H1 (cell line): ENCODE results near the gene PRR16. TPM values are rescaled to one million over a fixed set of nuclear protein-coding genes. Genes with fewer than 3 reads are reported as not detected.

Experiments used
- CTCF ChIA-PET: fragments of 300-600 bp; sonication (Branson Sonifier 250); formaldehyde crosslinking; loops from one replicate; lab custom pipeline; 2021; ENCODE audit not compliant: partially characterized antibody; lab: Charles Lee
- POLR2A ChIA-PET: fragments of 300-600 bp; sonication (Branson Sonifier 250); formaldehyde crosslinking; loops from one replicate; lab custom pipeline; 2021; ENCODE audit warnings: inconsistent platforms; ENCODE audit not compliant: partially characterized antibody; lab: Charles Lee
- DNase-seq, 2 experiments: peaks; one replicate each; pipeline versions ENCODE4 v3.0.0 to v3.0.0-alpha.2; 2010 to 2022; ENCODE audit warnings: low spot score in 2 of 2, low read depth in 1 of 2, mixed read lengths in 1 of 2
- FAIRE-seq: peaks from 2 replicates; lab custom pipeline; 2011; peaks lifted over from hg19 to GRCh38; lab: Jason Lieb, UNC
- H2AFZ ChIP-seq: 2 replicates; pipeline ENCODE4 v1.8.1; 2012; ENCODE audit warnings: low read length, inconsistent platforms
- H2AK5ac ChIP-seq: 2 replicates; pipeline ENCODE4 v1.6.1; 2013; ENCODE audit warnings: low read depth, low read length
- H2BK120ac ChIP-seq: replicated peaks from 2 replicates; pipeline ENCODE3; 2013; ENCODE audit warnings: low read depth, low read length, inconsistent platforms
- H2BK12ac ChIP-seq: 2 replicates; pipeline ENCODE4 v1.6.1; 2013; ENCODE audit warnings: low read depth, low read length
- H2BK15ac ChIP-seq: 2 replicates; pipeline ENCODE4 v1.6.1; 2013; ENCODE audit warnings: low read length
- H2BK20ac ChIP-seq: 2 replicates; pipeline ENCODE4 v1.6.1; 2013; ENCODE audit warnings: low read length
- H2BK5ac ChIP-seq: 2 replicates; pipeline ENCODE4 v1.6.1; 2013; ENCODE audit warnings: low read depth, low read length
- H3K14ac ChIP-seq: 2 replicates; pipeline ENCODE4 v1.6.1; 2013; ENCODE audit warnings: inconsistent platforms; ENCODE audit not compliant: insufficient read length
- H3K18ac ChIP-seq: 2 replicates; pipeline ENCODE4 v1.6.1; 2013; ENCODE audit warnings: low read length; ENCODE audit errors: extremely low read depth
- H3K23ac ChIP-seq: 2 replicates; pipeline ENCODE4 v1.6.1; 2013; ENCODE audit warnings: inconsistent platforms; ENCODE audit not compliant: insufficient read length
- H3K23me2 ChIP-seq: 2 replicates; pipeline ENCODE4 v1.6.1; 2013; ENCODE audit warnings: low read depth, low read length
- H3K27ac ChIP-seq: 2 replicates; pipeline ENCODE4 v1.6.1; 2011; ENCODE audit warnings: low read depth, low read length, inconsistent platforms
- H3K27me3 ChIP-seq, 4 experiments: replicated peaks in 1 of 4; 1 replicate in 1 of 4; 2 replicates in 3 of 4; pipeline versions ENCODE4 v1.6.1 to v1.8.1; 2011 to 2013; ENCODE audit warnings: low read length in 3 of 4, mild to moderate bottlenecking in 3 of 4, inconsistent platforms in 2 of 4, mixed read lengths in 2 of 4, moderate library complexity in 1 of 4; ENCODE audit not compliant: control insufficient read depth in 3 of 4, insufficient read depth in 3 of 4; ENCODE audit errors: extremely low read depth in 1 of 4
- H3K36me3 ChIP-seq, 4 experiments: 2 replicates each; pipeline versions ENCODE4 v1.6.1 to v1.8.1; 2011 to 2013; ENCODE audit warnings: mild to moderate bottlenecking in 4 of 4, low read length in 3 of 4, moderate library complexity in 2 of 4, control low read depth in 1 of 4, inconsistent platforms in 1 of 4; ENCODE audit not compliant: insufficient read depth in 4 of 4, control insufficient read depth in 2 of 4
- H3K4ac ChIP-seq: replicated peaks from 2 replicates; pipeline ENCODE3; 2013; ENCODE audit warnings: low read length, low read depth, mixed read lengths, inconsistent platforms; ENCODE audit not compliant: insufficient read length
- H3K4me1 ChIP-seq, 4 experiments: replicated peaks in 1 of 4; 1 replicate in 1 of 4; 2 replicates in 3 of 4; pipeline versions ENCODE4 v1.6.1 to v1.8.1; 2011 to 2013; ENCODE audit warnings: low read length in 3 of 4, inconsistent platforms in 2 of 4, mixed read lengths in 1 of 4; ENCODE audit not compliant: insufficient read depth in 4 of 4, control insufficient read depth in 3 of 4
- H3K4me2 ChIP-seq, 2 experiments: 2 replicates each; pipeline versions ENCODE4 v1.6.1 to v1.8.1; 2011 to 2013; ENCODE audit warnings: low read depth in 2 of 2, low read length in 2 of 2, control low read depth in 1 of 2, inconsistent platforms in 1 of 2, mild to moderate bottlenecking in 1 of 2; ENCODE audit not compliant: insufficient read depth in 1 of 2
- H3K4me3 ChIP-seq, 4 experiments: fragments of 200-600, 300-600 bp in 1 of 4; sonication (generic), shearing (Covaris generic), sonication (Bioruptor Twin) in 1 of 4; 2 replicates each; pipeline versions ENCODE4 v1.5.1 to v1.8.1; 2011 to 2016; ENCODE audit warnings: low read length in 4 of 4, low read depth in 3 of 4, control low read depth in 2 of 4, inconsistent platforms in 2 of 4, mild to moderate bottlenecking in 2 of 4, mixed read lengths in 1 of 4, moderate library complexity in 1 of 4; ENCODE audit not compliant: insufficient read depth in 2 of 4; ENCODE audit errors: extremely low read depth in 1 of 4
- H3K56ac ChIP-seq: replicated peaks from 2 replicates; pipeline ENCODE3; 2013; ENCODE audit warnings: low read depth, mild to moderate bottlenecking, mixed read lengths, low read length, inconsistent platforms; ENCODE audit not compliant: insufficient read length
- H3K79me1 ChIP-seq: 2 replicates; pipeline ENCODE4 v1.6.1; 2013; ENCODE audit warnings: low read depth, low read length, control low read depth
- H3K79me2 ChIP-seq, 2 experiments: 2 replicates each; pipeline versions ENCODE4 v1.6.1 to v1.8.1; 2012 to 2013; ENCODE audit warnings: low read length in 2 of 2, mild to moderate bottlenecking in 2 of 2, inconsistent platforms in 1 of 2; ENCODE audit not compliant: insufficient read depth in 2 of 2, control insufficient read depth in 1 of 2
- H3K9ac ChIP-seq, 4 experiments: replicated peaks in 1 of 4; 1 replicate in 1 of 4; 2 replicates in 3 of 4; pipeline versions ENCODE4 v1.6.1 to v1.8.1; 2011 to 2013; ENCODE audit warnings: low read depth in 3 of 4, low read length in 3 of 4, control low read depth in 2 of 4, mild to moderate bottlenecking in 2 of 4, moderate library complexity in 2 of 4, inconsistent platforms in 1 of 4; ENCODE audit errors: extremely low read depth in 1 of 4
- H3K9me3 ChIP-seq, 2 experiments: 2 replicates each; pipeline versions ENCODE4 v1.6.1 to v1.8.1; 2012 to 2013; ENCODE audit warnings: mild to moderate bottlenecking in 2 of 2, moderate library complexity in 2 of 2, control low read depth in 1 of 2, inconsistent platforms in 1 of 2, low read depth in 1 of 2, low read length in 1 of 2, mixed read lengths in 1 of 2; ENCODE audit not compliant: insufficient read depth in 2 of 2
- H4K20me1 ChIP-seq, 2 experiments: replicated peaks in 1 of 2; 2 replicates each; pipeline versions ENCODE3 to v1.8.1; 2011 to 2013; ENCODE audit warnings: inconsistent platforms in 2 of 2, low read length in 2 of 2, mild to moderate bottlenecking in 1 of 2; ENCODE audit not compliant: insufficient read depth in 2 of 2, control insufficient read depth in 1 of 2
- H4K5ac ChIP-seq: 2 replicates; pipeline ENCODE4 v1.6.1; 2013; ENCODE audit warnings: low read length, low read depth, mixed read lengths, inconsistent platforms; ENCODE audit not compliant: insufficient read length
- H4K8ac ChIP-seq: 2 replicates; pipeline ENCODE4 v1.8.0; 2013; ENCODE audit warnings: mild to moderate bottlenecking, moderate library complexity, low read length, inconsistent platforms; ENCODE audit not compliant: insufficient read depth; ENCODE audit errors: extremely low read depth
- H4K91ac ChIP-seq: replicated peaks from 2 replicates; pipeline ENCODE3; 2013; ENCODE audit warnings: low read length, mixed read lengths, inconsistent platforms; ENCODE audit not compliant: insufficient read length
- CBX5 ChIP-seq: fragments of 300-800, 300-1000 bp; sonication (generic); IDR thresholded peaks from 2 replicates; pipeline ENCODE4 v1.7.1; 2016; ENCODE audit warnings: antibody characterized with exemption, low read length, low read depth
- CBX8 ChIP-seq: fragments of 300-800, 300-1000 bp; sonication (generic); IDR thresholded peaks from 2 replicates; pipeline ENCODE4 v1.7.1; 2016; ENCODE audit warnings: low read depth, low read length, borderline replicate concordance
- EZH2 ChIP-seq: fragments of 200-600 bp; sonication (generic); IDR thresholded peaks from 2 replicates; pipeline ENCODE4 v1.7.1; 2012; ENCODE audit warnings: low read depth, mild to moderate bottlenecking, moderate library complexity, low read length, inconsistent platforms; ENCODE audit not compliant: severe bottlenecking
- SUZ12 ChIP-seq: fragments of 200-600 bp; sonication (generic); IDR thresholded peaks from 2 replicates; pipeline ENCODE4 v1.6.1; 2012; ENCODE audit warnings: mild to moderate bottlenecking, inconsistent platforms, low read length, moderate library complexity, mixed read lengths
- WGBS, 2 experiments: shearing (Covaris generic) in 1 of 2; methylation state at CpG; one replicate each; pipeline versions ENCODE4 v1.1.6 to v1.1.7; 2013 to 2015; ENCODE audit warnings: low lambda C conversion rate in 2 of 2, mixed read lengths in 2 of 2, inconsistent platforms in 1 of 2, low coverage in 1 of 2, missing lambda C conversion rate in 1 of 2; ENCODE audit not compliant: insufficient replicate concordance in 2 of 2, insufficient coverage in 1 of 2, insufficient read length in 1 of 2; ENCODE audit errors: extremely low coverage in 1 of 2, missing lambda C conversion rate in 1 of 2; 5-methylcytosine and 5-hydroxymethylcytosine counted together
- polyA plus RNA-seq, 7 experiments: library from polyadenylated mRNA; depleted of rRNA in 3 of 7; stranded (reverse) in 5 of 7; unstranded in 2 of 7; fragments of >200 nt in 5 of 7; fragments of 200-250 nt in 2 of 7; gene quantifications; 1 replicate in 5 of 7; 2 replicates in 1 of 7; 4 replicates in 1 of 7; pipeline versions ENCODE4 v1.2.1 to v1.2.3, GENCODE V29; 2011 to 2013; ENCODE audit warnings: missing spikeins in 2 of 7, mixed read lengths in 2 of 7
- total RNA-seq: library from RNA; stranded (reverse); fragmentation: NEBNext Ultra II Directional; extraction: Animal tissue kit (Norgen Biotek cat#: 25700); gene quantifications from 2 replicates; pipeline ENCODE4 v1.2.1, GENCODE V29; 2021

Gene PRR16
- total and polyA plus RNA-seq, 2 of the 8 experiments (the other 6 are each of a cell fraction or from before 2014, with no cell fraction given) = 0.73 to 1.6 TPM

GRCh38 chr5:120502531-120502930 is 38.4 kb downstream of the PRR16 start:
- Histone ChIP-seq H3K4me3 (no peak overlapping the region), H2BK5ac (no peak overlapping the region), H3K79me1 (no peaks in the 10 kb centered on the region), H3K56ac (no peak overlapping the region), H3K36me3 (no peaks in the 10 kb centered on the region), H3K23me2 (no peaks in the 10 kb centered on the region), H4K8ac (no peak overlapping the region), H3K27ac (no peak overlapping the region), H3K27me3 (no peaks in the 10 kb centered on the region), H3K9ac (no peak overlapping the region), H4K20me1 (no peaks in the 10 kb centered on the region), H2BK12ac (no peak overlapping the region), H3K18ac (no peak overlapping the region), H2BK15ac (no peak overlapping the region), H3K14ac (no peak overlapping the region), H2BK120ac (no peak overlapping the region), H4K91ac (no peak overlapping the region), H3K4ac (no peak overlapping the region), H3K23ac (no peak overlapping the region), H3K79me2 (no peaks in the 10 kb centered on the region), H3K9me3 (no peaks in the 10 kb centered on the region), H3K4me2 (no peak overlapping the region), H2BK20ac (no peak overlapping the region), H3K4me1 (no peaks in the 10 kb centered on the region; a peak in 1 of 7 replicates), H2AFZ (no peak overlapping the region), H2AK5ac (no peak overlapping the region), H4K5ac (no peak overlapping the region)
- ChIA-PET POLR2A (interaction anchor here (0.6 kb wide), 1 partner anchor 203 kb away, joined by 3 read pairs; no protein-coding TSS in a partner anchor), CTCF (no interaction called here)
- 92% methylated on average over 4 of the region's 4 CpGs; no CpG with 5 or more reads in 1 of the 2 experiments for WGBS, 2 experiments
- TF ChIP-seq EZH2 (no peak), CBX5 (no peak), CBX8 (no peak), SUZ12 (no peak)
- FAIRE-seq = no peak
- DNase-seq = no peak
